HG02610 (cell line): ENCODE measurements around the gene GHDC.
A peak's percentile ranks its signal among the peaks of the same experiment; 100 is the strongest.
"Not testable (repeated sequence)": the region's sequence is repeated elsewhere in the genome, so short reads cannot be mapped to it uniquely, and the experiment has no call there.

Experiments used
- ATAC-seq: cut with Tn5 transposase; IDR thresholded peaks from one replicate; pipeline ENCODE4 v1.9.1; 2021; ENCODE audit warnings: mild to moderate bottlenecking, moderate library complexity; ENCODE audit not compliant: unreplicated experiment

The GHDC gene

GRCh38 chr17:42193969-42194899 lies at the start of gene GHDC:
TSS of gene GHDC (minus strand) at chr17:42194494. CDS start at chr17:42193581, 913 bp downstream.
- ATAC-seq: peak; percentile 85

GRCh38 chr17:42243493-42243982 lies 49.2 kb upstream of the GHDC start:
- ATAC-seq: no peak

GRCh38 chr17:42241871-42242270 lies 47.6 kb upstream of the GHDC start:
- ATAC-seq: no peak

GRCh38 chr17:42240863-42241262 lies 46.6 kb upstream of the GHDC start:
- not testable (repeated sequence) for ATAC-seq

- no peak for ATAC-seq
These were observed 45.9 kb upstream of the GHDC start for GRCh38 chr17:42240201-42240600.

GRCh38 chr17:42239576-42239975 lies 45.3 kb upstream of the GHDC start:
- ATAC-seq: not testable (repeated sequence)

GRCh38 chr17:42236760-42237159 lies 42.5 kb upstream of the GHDC start:
- no peak for ATAC-seq

GRCh38 chr17:42233994-42234393 lies 39.7 kb upstream of the GHDC start:
- ATAC-seq: no peak

- ATAC-seq: no peak
These were observed 38.9 kb upstream of the GHDC start for GRCh38 chr17:42233156-42233555.

- ATAC-seq: no peak
These were observed 35.9 kb upstream of the GHDC start for GRCh38 chr17:42230225-42230624.

GRCh38 chr17:42227849-42228700 lies 33.8 kb upstream of the GHDC start:
- ATAC-seq: no peak

- no peak for ATAC-seq
These were observed 31.4 kb upstream of the GHDC start for GRCh38 chr17:42225646-42226045.

GRCh38 chr17:42224651-42225050 lies 30.4 kb upstream of the GHDC start:
- ATAC-seq: no peak

- ATAC-seq: no peak
These were observed 27.8 kb upstream of the GHDC start for GRCh38 chr17:42221886-42222745.

- not testable (repeated sequence) for ATAC-seq
These were observed 25.0 kb upstream of the GHDC start for GRCh38 chr17:42219280-42219679.

GRCh38 chr17:42214156-42214555 lies 19.9 kb upstream of the GHDC start:
- ATAC-seq: no peak

- ATAC-seq: no peak
These were observed 18.1 kb upstream of the GHDC start for GRCh38 chr17:42212382-42212781.

- not testable (repeated sequence) for ATAC-seq
These were observed 17.6 kb upstream of the GHDC start for GRCh38 chr17:42211921-42212341.

- no peak for ATAC-seq
These were observed 15.8 kb upstream of the GHDC start for GRCh38 chr17:42210046-42210445.

GRCh38 chr17:42206153-42206612 lies 11.9 kb upstream of the GHDC start:
- not testable (repeated sequence) for ATAC-seq
